ENCODE measurements around the gene PPFIBP1. TPM values are rescaled to one million over a fixed set of nuclear protein-coding genes. Genes with fewer than 3 reads are reported as not detected.

Gene PPFIBP1
- total and polyA plus RNA-seq, 2 of the 8 experiments (the other 6 are each of a cell fraction or from before 2014, with no cell fraction given), result 7.7 to 31.3 TPM

DNA sequence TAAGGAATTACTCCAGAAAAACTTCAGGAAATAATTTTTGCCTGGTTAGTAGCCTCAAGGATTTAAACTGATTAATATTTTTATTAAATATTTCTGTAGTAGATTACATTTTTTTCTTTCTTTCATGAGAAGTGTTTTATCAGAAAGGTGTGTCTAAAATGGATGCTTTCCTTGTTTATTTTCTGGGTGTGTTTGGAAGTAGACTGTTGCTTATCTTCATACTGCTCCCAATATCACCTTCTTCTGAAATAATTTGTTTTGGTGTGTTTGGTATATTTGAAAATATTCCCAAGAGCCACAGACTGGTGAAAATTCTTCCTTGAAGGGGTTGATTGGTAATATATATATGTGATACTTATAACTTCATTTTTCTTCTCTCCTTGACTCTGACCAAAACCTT is 162.1 kb downstream of the PPFIBP1 start:
- Histone ChIP-seq H2AFZ (ENCODE audit: low read length) (no peak overlapping the region), H2BK120ac (replicated peaks; ENCODE audit: low read depth, low read length) (no peak overlapping the region), H3K4ac (replicated peaks; ENCODE audit: insufficient read length, low read depth, low read length) (no peak overlapping the region), H3K36me3 (ENCODE audit: control insufficient read depth in 2 of 4, insufficient read depth in 4 of 4, low read length in 3 of 4) (peaks cover 0 to 5% (median 1%) of the 10 kb centered on the region in 4 experiments; a peak in 2 of 8 replicates), H3K9me3 (ENCODE audit: insufficient read depth in 2 of 2, low read depth in 1 of 2, low read length in 1 of 2) (no peaks in the 10 kb centered on the region), H3K79me2 (ENCODE audit: control insufficient read depth in 1 of 2, insufficient read depth in 2 of 2, low read length in 2 of 2) (no peaks in the 10 kb centered on the region), H4K91ac (replicated peaks; ENCODE audit: insufficient read length, low read length) (no peak overlapping the region), H4K5ac (ENCODE audit: insufficient read length, low read depth, low read length) (no peak overlapping the region), H3K18ac (ENCODE audit: extremely low read depth, low read length) (no peak overlapping the region), H2BK15ac (ENCODE audit: low read length) (no peak overlapping the region), H3K56ac (replicated peaks; ENCODE audit: insufficient read length, low read depth, low read length) (no peak overlapping the region), H3K27ac (ENCODE audit: low read depth, low read length) (no peak overlapping the region), H3K79me1 (ENCODE audit: low read depth, low read length) (no peaks in the 10 kb centered on the region), H3K23me2 (ENCODE audit: low read depth, low read length) (no peaks in the 10 kb centered on the region), H2BK20ac (ENCODE audit: low read length) (no peak overlapping the region), H2BK12ac (ENCODE audit: low read depth, low read length) (no peak overlapping the region), H2BK5ac (ENCODE audit: low read depth, low read length) (no peak overlapping the region), H2AK5ac (ENCODE audit: low read depth, low read length) (no peak overlapping the region), H3K9ac (replicated peaks in 1 of 4; ENCODE audit: extremely low read depth in 1 of 4, low read depth in 3 of 4, low read length in 3 of 4) (no peak overlapping the region), H4K20me1 (replicated peaks in 1 of 2; ENCODE audit: control insufficient read depth in 1 of 2, insufficient read depth in 2 of 2, low read length in 2 of 2) (peaks cover 0 to 2% of the 10 kb centered on the region in 2 experiments), H3K14ac (ENCODE audit: insufficient read length) (no peak overlapping the region), H3K27me3 (replicated peaks in 1 of 4; ENCODE audit: control insufficient read depth in 3 of 4, extremely low read depth in 1 of 4, insufficient read depth in 3 of 4, low read length in 3 of 4) (no peaks in the 10 kb centered on the region), H4K8ac (ENCODE audit: extremely low read depth, insufficient read depth, low read length) (no peak overlapping the region), H3K4me1 (replicated peaks in 1 of 4; ENCODE audit: control insufficient read depth in 3 of 4, insufficient read depth in 4 of 4, low read length in 3 of 4) (no peaks in the 10 kb centered on the region), H3K23ac (ENCODE audit: insufficient read length) (no peak overlapping the region), H3K4me2 (ENCODE audit: insufficient read depth in 1 of 2, low read depth in 2 of 2, low read length in 2 of 2) (no peak overlapping the region), H3K4me3 (ENCODE audit: extremely low read depth in 1 of 4, insufficient read depth in 2 of 4, low read depth in 3 of 4, low read length in 4 of 4) (no peak overlapping the region)
- POLR2A ChIA-PET (ENCODE audit: partially characterized antibody), result no interaction called here
- TF ChIP-seq BCL11A (IDR thresholded peaks at IDR 0.05; ENCODE audit: low read depth in 2 of 2, low read length in 2 of 2), result no peak
- CTCF ChIA-PET (ENCODE audit: partially characterized antibody), result interaction anchor here (1.5 kb wide), 1 partner anchor 19 kb away, joined by 3 read pairs; no protein-coding TSS in a partner anchor
- no peak for DNase-seq (ENCODE audit: low read depth in 1 of 2, low spot score in 2 of 2)
- no peak for FAIRE-seq

Data from H1 (cell line).